Muscle of arm (tissue), 12 donors: Measurements from ENCODE around the gene AQP5. TPM values are rescaled to one million over a fixed set of nuclear protein-coding genes. Genes with fewer than 3 reads are reported as not detected.

ENCODE experiments used
- DNase-seq: peaks from one replicate; pipeline ENCODE4 v3.0.0-alpha.2; 2013
- polyA plus RNA-seq, 12 donors: library from polyadenylated mRNA; unstranded; fragments of 120-200 nt; gene quantifications; one replicate each; pipeline ENCODE4 v1.2.1, GENCODE V29; 2013; ENCODE audit not compliant: insufficient read length in 12 of 12

Gene AQP5
- polyA plus RNA-seq, 12 donors, result 0.33 to 0.93 (median 0.55) TPM; not detected in 2

DNA sequence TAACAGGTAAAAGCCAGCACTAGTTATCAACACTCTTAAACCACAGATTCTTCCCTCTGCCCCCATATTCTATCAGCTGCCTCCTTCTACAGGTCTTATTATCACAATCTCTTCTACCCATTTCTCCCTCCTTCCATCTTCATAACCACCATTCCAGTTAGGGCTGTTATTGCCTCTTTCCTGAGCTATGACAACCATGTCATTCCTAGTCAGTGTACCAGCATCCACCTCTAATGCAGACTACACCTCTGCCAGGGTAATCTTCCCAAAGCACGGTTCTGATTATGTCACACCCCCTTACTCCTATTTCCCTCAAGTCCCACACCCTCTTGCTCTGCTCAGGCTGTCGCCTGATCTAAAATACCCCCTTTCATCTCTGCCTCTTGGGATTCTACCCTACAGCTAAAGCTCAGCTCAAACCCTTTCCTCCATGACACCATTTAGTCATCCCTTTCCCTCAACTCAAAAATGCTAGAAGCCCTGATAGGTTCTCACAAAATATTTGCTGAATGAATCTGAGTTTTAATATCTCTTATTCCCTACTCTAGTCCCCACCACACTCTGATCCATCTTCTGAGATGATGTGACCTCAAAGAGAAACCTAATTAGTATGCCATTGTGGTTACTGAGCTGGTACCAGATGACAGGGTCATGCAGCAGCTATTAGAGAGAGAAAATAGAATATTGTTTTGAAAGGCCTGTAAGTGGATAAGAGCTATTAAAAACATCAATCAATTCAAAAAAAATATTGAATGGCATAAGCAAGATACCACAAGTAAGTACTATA lies 51.9 kb downstream of the AQP5 start:
- no peak for DNase-seq

DNA sequence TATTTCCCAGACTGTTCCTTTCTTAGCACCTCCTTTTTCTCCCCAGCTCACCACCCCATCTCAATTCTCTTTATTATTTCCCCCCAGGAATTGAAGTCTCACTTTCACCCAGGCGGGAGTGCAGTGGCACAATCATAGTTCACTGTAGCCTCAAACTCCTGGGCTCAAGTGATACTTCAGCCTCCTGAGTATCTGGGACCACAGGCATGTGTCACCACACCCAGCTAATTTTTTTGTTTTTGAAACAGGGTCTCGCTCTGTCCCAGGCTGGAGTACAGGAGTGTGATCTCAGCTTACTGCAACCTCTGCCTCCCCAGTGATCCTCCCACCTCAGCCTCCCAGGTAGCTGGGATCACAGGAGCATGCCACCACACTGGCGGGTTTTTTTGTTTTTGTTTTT lies 52.7 kb downstream of the AQP5 start:
- DNase-seq, result no peak

Other genes with a start within 250 kb of the AQP5 start
- gene TMBIM6, start 220.3 kb upstream of the AQP5 start, polyA plus RNA-seq, result 100 to 1,000 TPM; 244 to 709 (median 288) TPM
- 10 to 100 TPM in 11 of 12 donors, not detected in 1; 22.5 to 51.4 (median 30.0) TPM for gene NCKAP5L, start 133.5 kb upstream of the AQP5 start, polyA plus RNA-seq
- 1 to 10 TPM in 11 of 12 donors, not detected in 1; 3.5 to 6.3 (median 5.2) TPM for gene BCDIN3D, start 118.8 kb upstream of the AQP5 start, polyA plus RNA-seq
- gene FAIM2, start 58.0 kb upstream of the AQP5 start, polyA plus RNA-seq, result 10 to 100 TPM in 1 of 12 donors, 1 to 10 TPM in 10, not detected in 1; 7.4 to 10.6 (median 8.7) TPM
- gene AQP2, start 11.1 kb upstream of the AQP5 start, polyA plus RNA-seq, result under 1 TPM in 5 of 12 donors, not detected in 7; 0.05 to 0.40 (median 0.16) TPM
- under 1 TPM in 9 of 12 donors, not detected in 3; 0.07 to 0.26 (median 0.14) TPM for gene AQP6, start 11.1 kb downstream of the AQP5 start, polyA plus RNA-seq
- gene RACGAP1, start 63.6 kb downstream of the AQP5 start, polyA plus RNA-seq, result 10 to 100 TPM in 11 of 12 donors, not detected in 1; 17.4 to 36.4 (median 28.5) TPM
- gene ASIC1, start 95.7 kb downstream of the AQP5 start, polyA plus RNA-seq, result 10 to 100 TPM in 8 of 12 donors, 1 to 10 TPM in 3, not detected in 1; 8.1 to 15.0 (median 10.7) TPM
- 10 to 100 TPM in 11 of 12 donors, not detected in 1; 45.4 to 88.5 (median 56.3) TPM for gene SMARCD1, start 123.5 kb downstream of the AQP5 start, polyA plus RNA-seq
- gene GPD1, start 142.1 kb downstream of the AQP5 start, polyA plus RNA-seq, result 10 to 100 TPM in 11 of 12 donors, not detected in 1; 13.8 to 82.5 (median 54.2) TPM
- 10 to 100 TPM in 10 of 12 donors, not detected in 2; 20.9 to 46.7 (median 38.2) TPM for gene COX14, start 150.4 kb downstream of the AQP5 start, polyA plus RNA-seq
- 10 to 100 TPM in 11 of 12 donors, not detected in 1; 32.7 to 70.9 (median 43.5) TPM for gene CERS5, start 205.5 kb downstream of the AQP5 start, polyA plus RNA-seq